Measurements from ENCODE around the gene IGFBP4.
"Not testable (repeated sequence)": the region's sequence is repeated elsewhere in the genome, so short reads cannot be mapped to it uniquely, and the experiment has no call there.

The IGFBP4 gene

GRCh38 chr17:40443196-40443987, at the start of gene IGFBP4:
Gene IGFBP4, plus strand, starts transcription at chr17:40443450. Its CDS starts 286 bp downstream, at chr17:40443736.
- 0 out of 2 replicates have a peak, but pooled peaks have one; percentile 19 for TF ChIP-seq CTCF (IDR thresholded peaks at IDR 0.05; ENCODE audit: low read depth, low read length)
- H3K4me3 ChIP-seq (ENCODE audit: low read depth, low read length): peak within 1 kb of the TSS; percentile 99

GRCh38 chr17:40399185-40399584, 44.1 kb upstream of the IGFBP4 start:
- no peak for TF ChIP-seq CTCF (IDR thresholded peaks at IDR 0.05; ENCODE audit: low read depth, low read length)
- H3K4me3 ChIP-seq (ENCODE audit: low read depth, low read length): no peak overlapping the region

GRCh38 chr17:40402668-40403067, 40.6 kb upstream of the IGFBP4 start:
- no peak overlapping the region for H3K4me3 ChIP-seq (ENCODE audit: low read depth, low read length)
- no peak for TF ChIP-seq CTCF (IDR thresholded peaks at IDR 0.05; ENCODE audit: low read depth, low read length)

- H3K4me3 ChIP-seq (ENCODE audit: low read depth, low read length): no peak overlapping the region
- TF ChIP-seq CTCF (IDR thresholded peaks at IDR 0.05; ENCODE audit: low read depth, low read length): no peak
Observed at GRCh38 chr17:40404003-40404402, 39.2 kb upstream of the IGFBP4 start.

- TF ChIP-seq CTCF (IDR thresholded peaks at IDR 0.05; ENCODE audit: low read depth, low read length): no peak
- no peak overlapping the region for H3K4me3 ChIP-seq (ENCODE audit: low read depth, low read length)
Observed at GRCh38 chr17:40407460-40407859, 35.8 kb upstream of the IGFBP4 start.

GRCh38 chr17:40409540-40409939, 33.7 kb upstream of the IGFBP4 start:
- not testable (repeated sequence) for H3K4me3 ChIP-seq (ENCODE audit: low read depth, low read length)

GRCh38 chr17:40410082-40410481, 33.2 kb upstream of the IGFBP4 start:
- no peak overlapping the region for H3K4me3 ChIP-seq (ENCODE audit: low read depth, low read length)

More at GRCh38 chr17:40410082-40410481, 33.2 kb upstream of the IGFBP4 start:
- TF ChIP-seq CTCF (IDR thresholded peaks at IDR 0.05; ENCODE audit: low read depth, low read length): no peak

Data from WI38 (cell line).